K562 (cell line): ENCODE data around the gene MPC1. TPM values are rescaled to one million over a fixed set of nuclear protein-coding genes. Genes with fewer than 3 reads are reported as not detected.
A peak's percentile ranks its signal among the peaks of the same experiment; 100 is the strongest.

Source experiments
- CTBP1 ChIP-seq: fragments of 450-650 bp; IDR thresholded peaks from 2 replicates; pipeline ENCODE4 v1.6.1; 2016; ENCODE audit warnings: borderline replicate concordance
- DPF2 ChIP-seq: fragments of 450-650 bp; IDR thresholded peaks from 2 replicates; pipeline ENCODE4 v1.6.1; 2016
- ETV1 ChIP-seq: fragments of 450-650 bp; conservative IDR thresholded peaks from 2 replicates; pipeline ENCODE4 v1.6.1; 2016; ENCODE audit warnings: missing genetic modification characterization, control low read depth, low read depth, missing compliant biosample characterization
- FIP1L1 ChIP-seq: fragments of 200-400 bp; formaldehyde crosslinking; IDR thresholded peaks from 2 replicates; pipeline ENCODE4 v1.6.1; 2018; ENCODE audit warnings: mild to moderate bottlenecking, low read depth, low read length; ENCODE audit not compliant: poor library complexity, severe bottlenecking
- FOXM1 ChIP-seq, 2 experiments: fragments of 450-650 bp in 1 of 2; sonication (generic) in 1 of 2; formaldehyde crosslinking in 1 of 2; IDR thresholded peaks; 2 replicates each; pipeline versions ENCODE4 v1.6.1 to v1.9.0; 2017 to 2022; ENCODE audit warnings: low read depth in 2 of 2, mild to moderate bottlenecking in 2 of 2, missing genetic modification reagents in 1 of 2, moderate library complexity in 1 of 2
- GTF2E2 ChIP-seq: fragments of 200-800 bp; sonication (Bioruptor generic); IDR thresholded peaks from 2 replicates; pipeline ENCODE4 v1.6.1; 2016; ENCODE audit warnings: missing genetic modification characterization, missing compliant biosample characterization
- IRF1 ChIP-seq: sonication (generic); formaldehyde crosslinking; IDR thresholded peaks from 2 replicates; pipeline ENCODE4 v1.8.0; 2022; ENCODE audit warnings: missing genetic modification reagents, mild to moderate bottlenecking, borderline replicate concordance
- LCOR ChIP-seq: sonication (generic); formaldehyde crosslinking; IDR thresholded peaks from 2 replicates; pipeline ENCODE4 v1.8.0; 2022; ENCODE audit warnings: mild to moderate bottlenecking, missing genetic modification reagents
- LEF1 ChIP-seq: fragments of 450-650 bp; IDR thresholded peaks from 2 replicates; pipeline ENCODE4 v1.6.1; 2016; ENCODE audit warnings: mild to moderate bottlenecking
- MAFK ChIP-seq: IDR thresholded peaks from 2 replicates; pipeline ENCODE4 v1.6.1; 2011; ENCODE audit warnings: low read length, improper control_type of control experiment
- MTA1 ChIP-seq: fragments of 450-650 bp; IDR thresholded peaks from 2 replicates; pipeline ENCODE4 v1.6.1; 2017; ENCODE audit warnings: borderline replicate concordance
- NELFE ChIP-seq: IDR thresholded peaks from 2 replicates; pipeline ENCODE4 v1.6.1; 2011; ENCODE audit warnings: mild to moderate bottlenecking; ENCODE audit not compliant: insufficient read depth, insufficient read length
- NEUROD1 ChIP-seq: fragments of 150-350 bp; IDR thresholded peaks from 2 replicates; pipeline ENCODE4 v1.6.1; 2014; ENCODE audit warnings: borderline replicate concordance, low read length, low read depth; ENCODE audit not compliant: partially characterized antibody
- NR3C1 ChIP-seq: sonication (generic); formaldehyde crosslinking; IDR thresholded peaks from 2 replicates; pipeline ENCODE4 v1.8.1; 2022; ENCODE audit warnings: missing genetic modification reagents
- PHF20 ChIP-seq: fragments of 450-650 bp; IDR thresholded peaks from 2 replicates; pipeline ENCODE4 v1.6.1; 2018; ENCODE audit not compliant: partially characterized antibody
- PTRF ChIP-seq: fragments of 450-650 bp; IDR thresholded peaks from 2 replicates; pipeline ENCODE4 v1.6.1; 2016; ENCODE audit warnings: mild to moderate bottlenecking, missing genetic modification characterization, missing compliant biosample characterization
- RBM34 ChIP-seq: fragments of 200-400 bp; formaldehyde crosslinking; IDR thresholded peaks from 2 replicates; pipeline ENCODE4 v1.6.1; 2018; ENCODE audit warnings: low read length, borderline replicate concordance; ENCODE audit not compliant: insufficient read depth
- RUNX1 ChIP-seq: sonication (generic); IDR thresholded peaks from 2 replicates; pipeline ENCODE4 v1.6.1; 2016; ENCODE audit warnings: antibody characterized with exemption, low read depth
- SMAD4 ChIP-seq: fragments of 250-450 bp; sonication (Bioruptor Pico); conservative IDR thresholded peaks from 2 replicates; pipeline ENCODE4 v1.8.0; 2021; ENCODE audit warnings: inconsistent platforms, mild to moderate bottlenecking, moderate library complexity
- SMARCA5 ChIP-seq: fragments of 450-650 bp; IDR thresholded peaks from 2 replicates; pipeline ENCODE4 v1.6.1; 2016
- SNRNP70 ChIP-seq: fragments of 200-400 bp; formaldehyde crosslinking; optimal IDR thresholded peaks from 2 replicates; pipeline ENCODE3; 2017; ENCODE audit warnings: low read depth, low read length
- SPI1 ChIP-seq: IDR thresholded peaks from 2 replicates; pipeline ENCODE4 v1.6.1; 2011; ENCODE audit warnings: low read depth, low read length, control low read depth, borderline replicate concordance
- TCF3 ChIP-seq: sonication (generic); formaldehyde crosslinking; IDR thresholded peaks from 2 replicates; pipeline ENCODE4 v1.4.0; 2020; ENCODE audit warnings: mild to moderate bottlenecking, missing genetic modification reagents
- U2AF1 ChIP-seq: fragments of 200-400 bp; formaldehyde crosslinking; optimal IDR thresholded peaks from 2 replicates; pipeline ENCODE3; 2017; ENCODE audit warnings: mild to moderate bottlenecking, low read depth, low read length, moderate library complexity
- ZBTB7A ChIP-seq: IDR thresholded peaks from 2 replicates; pipeline ENCODE4 v1.6.1; 2011; ENCODE audit warnings: low read depth, mild to moderate bottlenecking, low read length, moderate library complexity, borderline replicate concordance; ENCODE audit not compliant: control insufficient read depth
- ZKSCAN1 ChIP-seq: fragments of 150-350 bp; IDR thresholded peaks from 2 replicates; pipeline ENCODE4 v1.6.1; 2016; ENCODE audit warnings: low read depth, low read length
- ZNF121 ChIP-seq: sonication (generic); formaldehyde crosslinking; conservative IDR thresholded peaks from 2 replicates; pipeline ENCODE4 v1.8.0; 2022; ENCODE audit warnings: missing genetic modification reagents
- ZNF146 ChIP-seq: IDR thresholded peaks from one replicate; pipeline ENCODE4 v1.6.1; 2018; ENCODE audit warnings: missing compliant biosample characterization; ENCODE audit not compliant: unreplicated experiment
- ZNF280B ChIP-seq: fragments of 250-450 bp; sonication (Bioruptor Pico); IDR thresholded peaks from 2 replicates; pipeline ENCODE4 v1.5.1; 2021; ENCODE audit warnings: mild to moderate bottlenecking
- polyA plus RNA-seq, 8 experiments: library from polyadenylated mRNA; depleted of rRNA in 4 of 8; stranded (reverse) in 5 of 8; unstranded in 3 of 8; fragments of >200 nt; fragmentation: Nextera tagmentation in 2 of 8; fragmentation: Illumina TruSeq in 1 of 8; extraction: Ambion mirVana in 2 of 8; extraction: Trizol in 1 of 8; gene quantifications; 2 replicates each; pipeline versions ENCODE4 v1.2.1 to v1.2.3, GENCODE V29; 2011 to 2014; ENCODE audit warnings: inconsistent platforms in 1 of 8, missing spikeins in 1 of 8
- total RNA-seq, 7 experiments: library from RNA; depleted of rRNA in 6 of 7; stranded (reverse); fragments of >200 nt in 6 of 7; fragmentation: Illumina TruSeq in 2 of 7; extraction: Trizol in 2 of 7; gene quantifications; 2 replicates each; pipeline versions ENCODE4 v1.2.1 to v1.2.3, GENCODE V29; 2011 to 2021; ENCODE audit warnings: low replicate concordance in 1 of 7

MPC1 gene
- total and polyA plus RNA-seq, 9 of the 15 experiments (the other 6 are each of a cell fraction or from before 2014, with no cell fraction given): 78.6 to 185 (median 138) TPM

GRCh38 chr6:166342349-166343149, 40.2 kb downstream of the MPC1 start, which contains the start of gene SFT2D1 (continued):
- TF ChIP-seq MAFK: no peak
- no peak for TF ChIP-seq NELFE
- peak; percentile 69; the same call in 1 of the 2 replicates for TF ChIP-seq CTBP1
- peak; percentile 90 for TF ChIP-seq PHF20
- TF ChIP-seq ETV1 (tag): peak; percentile 88
- TF ChIP-seq ZNF280B (CRISPR knock-in tag): no peak
- no peak for TF ChIP-seq PTRF (tag)
- TF ChIP-seq DPF2: no peak
- no peak for TF ChIP-seq ZNF146 (CRISPR knock-in tag)
- TF ChIP-seq U2AF1: no peak
- peak; percentile 77 for TF ChIP-seq MTA1
- TF ChIP-seq ZKSCAN1: no peak
- TF ChIP-seq SPI1: peak; percentile 26; the same call in 1 of the 2 replicates
- no peak for TF ChIP-seq SNRNP70
- no peak; the same call in 1 of the 2 replicates for TF ChIP-seq SMAD4
- peak; percentile 89 for TF ChIP-seq ZBTB7A
- TF ChIP-seq TCF3: no peak
- TF ChIP-seq FOXM1 (IDR thresholded peaks at IDR 0.05; ENCODE audit: low read depth): no peak; the same call in 1 of the 2 replicates
- TF ChIP-seq FOXM1 (CRISPR knock-in tag; IDR thresholded peaks at IDR 0.05; ENCODE audit: low read depth): peak; percentile 89
- no peak; the same call in none of the 2 replicates for TF ChIP-seq NR3C1 (CRISPR knock-in tag)
- no peak for TF ChIP-seq NEUROD1
- TF ChIP-seq RUNX1: no peak
- TF ChIP-seq LEF1: no peak
- peak; percentile 64; the same call in 1 of the 2 replicates for TF ChIP-seq IRF1 (CRISPR knock-in tag)
- peak; percentile 63; the same call in 1 of the 2 replicates for TF ChIP-seq RBM34
- TF ChIP-seq ZNF121 (CRISPR knock-in tag): peak; percentile 99
- no peak for TF ChIP-seq SMARCA5
- peak; percentile 88 for TF ChIP-seq FIP1L1
- 0 out of 2 replicates have a peak, but pooled peaks have one; percentile 69 for TF ChIP-seq LCOR (CRISPR knock-in tag)
- peak; percentile 79 for TF ChIP-seq GTF2E2
